LNCaP clone FGC (cell line): ENCODE data around the gene OR5V1.
A peak's percentile ranks its signal among the peaks of the same experiment; 100 is the strongest.

ENCODE experiments used
- DNase-seq: peaks from one replicate; pipeline ENCODE4 v3.0.0-alpha.2; 2011; ENCODE audit warnings: low read depth
- H3K4me3 ChIP-seq: 2 replicates; pipeline ENCODE4 v1.5.1; 2011; ENCODE audit warnings: mild to moderate bottlenecking, low read depth, low read length, control low read depth
- CTCF ChIP-seq: IDR thresholded peaks from 2 replicates; pipeline ENCODE4 v1.5.1; 2012; ENCODE audit warnings: mild to moderate bottlenecking; ENCODE audit not compliant: control insufficient read depth, insufficient read depth; ENCODE audit errors: extremely low read depth

The OR5V1 gene

GRCh38 chr6:29368765-29369164, at the start of gene OR5V1:
OR5V1 (minus strand) TSS chr6:29368865; CDS start chr6:29356195, 12,670 bp downstream.
- DNase-seq = no peak
- no peak for TF ChIP-seq CTCF
- H3K4me3 ChIP-seq = no peak within 1 kb of the TSS

GRCh38 chr6:29414588-29414987, 45.9 kb upstream of the OR5V1 start, which contains the start of gene OR12D1:
OR12D1 (plus strand) TSS chr6:29414928.
- no peak for DNase-seq
- TF ChIP-seq CTCF = peak; percentile 51

GRCh38 chr6:29403801-29404200, 35.1 kb upstream of the OR5V1 start:
- no peak overlapping the region for H3K4me3 ChIP-seq

More at GRCh38 chr6:29414588-29414987, 45.9 kb upstream of the OR5V1 start, which contains the start of gene OR12D1:
- no peak within 1 kb of the TSS for H3K4me3 ChIP-seq

GRCh38 chr6:29399525-29399924, 30.9 kb upstream of the OR5V1 start:
- no peak for TF ChIP-seq CTCF
- DNase-seq = no peak
- no peak overlapping the region for H3K4me3 ChIP-seq

More at GRCh38 chr6:29403801-29404200, 35.1 kb upstream of the OR5V1 start:
- no peak for TF ChIP-seq CTCF
- no peak for DNase-seq

GRCh38 chr6:29395331-29395730, 26.7 kb upstream of the OR5V1 start, which contains the start of gene OR12D2:
OR12D2 (plus strand) TSS chr6:29395631; CDS start chr6:29396700, 1,069 bp downstream.
- no peak for DNase-seq
- no peak for TF ChIP-seq CTCF
- H3K4me3 ChIP-seq = no peak within 1 kb of the TSS

- DNase-seq = no peak
- H3K4me3 ChIP-seq = no peak overlapping the region
- no peak for TF ChIP-seq CTCF
Measured at GRCh38 chr6:29388533-29388932, 19.9 kb upstream of the OR5V1 start.

- TF ChIP-seq CTCF = 0 out of 2 replicates have a peak, but pooled peaks have one; percentile 9
- DNase-seq = no peak
- H3K4me3 ChIP-seq = no peak overlapping the region
Measured at GRCh38 chr6:29376003-29376402, 7.3 kb upstream of the OR5V1 start.
